Lung microvascular endothelial cell (primary cell): ENCODE measurements around the gene ONECUT1. TPM values are rescaled to one million over a fixed set of nuclear protein-coding genes. Genes with fewer than 3 reads are reported as not detected.

Experiments
- DNase-seq, 2 donors: peaks; one replicate each; pipeline versions ENCODE4 v3.0.0 to v3.0.0-alpha.2; 2010; ENCODE audit warnings: low read depth in 2 of 2
- total RNA-seq: library from RNA; depleted of rRNA; stranded (reverse); fragments of >200 nt; gene quantifications from 2 replicates; pipeline ENCODE4 v1.2.1, GENCODE V29; 2014

The ONECUT1 gene
- total RNA-seq, 1 donor from 2014 or later, result not detected

DNA sequence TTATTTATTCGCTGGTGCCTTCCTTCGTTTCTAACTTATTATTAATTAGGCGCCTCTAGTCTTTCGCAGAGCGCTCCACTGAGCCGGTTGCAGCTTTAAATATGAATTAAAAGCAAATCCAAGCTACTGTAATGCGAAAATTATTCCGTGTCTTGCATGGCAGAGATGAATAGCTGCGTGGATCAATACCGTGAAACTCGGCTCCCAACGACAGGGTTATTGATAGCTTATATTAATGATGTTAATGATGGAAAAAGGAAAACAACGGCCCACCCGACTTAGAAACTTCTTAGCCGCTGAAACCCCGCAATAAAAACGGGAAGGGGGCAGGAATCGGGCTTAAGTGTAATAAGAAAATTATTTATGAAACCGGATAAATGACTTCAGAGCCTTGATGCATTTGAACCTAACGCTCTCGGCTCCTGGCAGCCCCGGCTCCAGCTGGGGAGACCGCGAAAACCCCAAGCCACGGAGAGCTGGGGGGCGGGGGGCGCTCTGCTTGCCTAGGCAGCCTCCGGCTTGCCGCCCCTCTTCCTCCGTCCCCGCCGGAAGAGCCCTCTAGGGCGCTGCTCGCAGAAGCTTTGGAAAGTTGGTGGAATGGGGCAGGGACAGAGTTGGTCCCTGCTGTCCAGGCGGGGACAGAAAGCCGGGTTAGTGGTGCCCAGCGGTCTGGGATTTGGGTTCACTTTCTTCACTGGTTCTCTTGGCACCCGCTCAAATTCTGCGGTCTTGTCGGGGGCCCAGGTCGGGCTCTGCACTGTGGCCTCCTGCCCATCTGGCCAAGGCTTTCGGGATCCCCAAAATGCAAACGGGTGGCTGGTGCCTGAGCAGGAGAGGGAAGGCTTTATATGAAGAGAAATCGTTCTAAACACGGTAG is 7.7 kb upstream of the ONECUT1 start:
- DNase-seq, result no peak

DNA sequence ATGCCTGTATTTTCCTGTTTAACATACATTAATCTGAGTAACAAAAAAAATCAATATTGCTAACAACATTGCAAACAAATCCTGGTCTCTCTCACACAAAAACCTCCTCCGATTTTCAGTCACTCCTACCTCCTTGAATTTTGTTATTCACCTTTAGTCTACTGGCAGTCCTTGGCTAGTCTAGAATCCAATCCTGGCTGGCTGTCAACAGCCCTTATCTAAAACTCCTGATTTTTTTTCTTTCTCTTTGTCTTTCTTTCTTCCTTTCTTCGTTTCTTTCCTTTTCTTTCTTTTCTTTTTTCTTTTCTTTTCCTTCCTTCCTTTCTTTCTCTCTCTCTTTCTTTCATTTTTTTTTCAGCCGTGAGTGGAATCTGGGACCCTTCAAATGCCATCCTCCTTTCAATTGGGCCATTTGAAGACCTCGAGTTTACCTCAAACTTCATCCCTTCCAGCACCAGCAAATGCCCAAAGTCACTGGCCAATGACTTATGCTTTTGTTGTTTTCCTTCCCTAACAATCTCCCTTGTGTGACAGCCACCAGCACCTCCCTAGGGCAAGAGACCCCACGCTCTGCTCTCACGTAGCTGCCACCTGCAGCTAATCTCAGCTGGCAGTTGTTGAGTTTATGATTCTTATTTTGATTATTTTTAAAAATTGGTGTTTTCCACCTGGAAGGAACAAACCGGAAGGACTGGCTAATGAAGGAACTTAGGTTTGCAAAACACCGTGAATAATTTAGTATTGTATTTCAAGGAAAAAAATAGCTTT is 6.8 kb upstream of the ONECUT1 start:
- no peak for DNase-seq

DNA sequence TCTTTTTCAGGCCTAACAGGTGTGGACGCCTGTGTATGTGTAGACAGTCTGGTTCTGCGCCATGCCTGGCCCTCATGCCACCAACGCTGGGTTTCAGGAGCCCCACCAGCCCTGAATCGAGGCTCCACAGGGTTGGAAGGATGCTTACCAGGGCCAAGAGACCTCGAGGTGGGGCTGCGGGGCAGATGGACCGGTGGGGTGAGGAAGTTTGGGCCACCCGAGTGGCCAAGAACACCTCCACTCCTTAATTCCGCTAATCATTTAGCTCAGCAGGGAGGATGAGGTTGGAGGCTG is 6.0 kb upstream of the ONECUT1 start:
- DNase-seq, result no peak

DNA sequence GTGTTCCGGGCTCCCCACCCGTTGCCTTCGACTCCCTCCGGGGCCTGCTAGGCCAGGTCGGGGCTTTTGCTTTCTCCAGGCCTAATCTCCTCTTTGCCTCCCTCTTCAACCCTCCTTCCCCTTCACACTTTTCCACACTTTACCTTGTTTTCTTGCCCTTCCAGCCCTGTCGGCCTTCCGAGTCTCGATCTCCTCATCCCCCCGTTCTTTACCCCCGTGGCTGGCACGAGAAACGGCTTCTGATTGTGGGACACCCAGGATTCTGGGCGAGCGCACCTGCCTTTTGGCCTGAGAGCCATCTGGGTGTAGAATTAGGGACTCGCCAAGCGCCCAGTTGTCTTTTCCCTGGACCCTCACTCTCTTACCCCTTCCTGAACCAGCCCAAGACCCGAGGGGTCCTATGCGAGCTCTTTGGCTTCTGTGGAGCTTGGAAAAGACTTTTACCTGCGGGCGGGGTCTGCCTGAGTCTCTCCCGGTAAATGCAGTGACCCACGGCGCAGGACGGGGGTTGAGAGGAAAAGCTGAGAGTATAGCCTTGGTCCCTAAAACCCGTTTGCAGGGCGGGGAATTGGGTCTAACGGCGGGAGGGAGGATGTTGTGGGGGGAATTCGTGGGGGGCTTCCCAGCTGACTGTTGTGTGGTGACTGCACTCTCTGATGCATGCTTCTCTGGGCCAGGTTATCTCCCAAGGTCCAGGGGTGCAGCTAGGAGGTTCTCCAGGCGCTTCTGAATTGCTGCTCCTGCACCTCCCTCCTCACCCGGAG is 5.5 kb upstream of the ONECUT1 start:
- no peak for DNase-seq

- DNase-seq, result no peak
Observed at GRCh38 chr15:52794665-52795463, 4.7 kb upstream of the ONECUT1 start.

- DNase-seq, result no peak
Observed at GRCh38 chr15:52791776-52792175, 1.6 kb upstream of the ONECUT1 start.

- DNase-seq, result no peak
Observed at GRCh38 chr15:52790941-52791751, 1.0 kb upstream of the ONECUT1 start.

DNA sequence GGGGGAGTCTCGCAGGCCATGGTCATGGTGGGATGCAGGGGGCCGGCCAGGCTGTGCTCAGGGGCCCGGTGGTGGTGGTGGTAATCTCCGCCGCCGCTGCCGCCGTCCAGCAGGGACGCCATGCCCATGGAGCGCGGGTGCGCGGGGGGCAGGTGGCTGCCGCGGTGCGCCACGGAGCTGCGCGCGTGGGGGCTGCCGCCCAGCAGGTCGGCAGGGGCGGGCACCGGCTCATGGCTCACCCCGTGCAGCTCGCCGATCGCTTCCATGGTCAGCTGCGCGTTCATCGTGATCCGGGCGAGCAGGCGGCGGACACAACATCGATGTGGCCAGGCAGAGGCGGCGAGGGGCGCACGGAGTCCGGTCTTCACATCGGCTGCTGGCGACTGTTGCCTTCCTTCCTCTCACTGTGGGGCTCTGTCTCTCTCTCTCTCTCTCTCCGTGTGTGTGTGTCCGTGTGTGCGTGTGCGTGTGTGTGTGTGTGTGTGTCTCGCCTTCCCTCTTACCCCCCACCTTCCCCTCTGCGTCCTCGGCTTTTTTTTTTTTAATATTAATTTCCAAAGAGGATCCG is 451 bp downstream of the ONECUT1 start:
- DNase-seq, result peak; percentile 15 to 42

- DNase-seq, result no peak
Observed at GRCh38 chr15:52789008-52789600, 1.0 kb downstream of the ONECUT1 start.

DNA sequence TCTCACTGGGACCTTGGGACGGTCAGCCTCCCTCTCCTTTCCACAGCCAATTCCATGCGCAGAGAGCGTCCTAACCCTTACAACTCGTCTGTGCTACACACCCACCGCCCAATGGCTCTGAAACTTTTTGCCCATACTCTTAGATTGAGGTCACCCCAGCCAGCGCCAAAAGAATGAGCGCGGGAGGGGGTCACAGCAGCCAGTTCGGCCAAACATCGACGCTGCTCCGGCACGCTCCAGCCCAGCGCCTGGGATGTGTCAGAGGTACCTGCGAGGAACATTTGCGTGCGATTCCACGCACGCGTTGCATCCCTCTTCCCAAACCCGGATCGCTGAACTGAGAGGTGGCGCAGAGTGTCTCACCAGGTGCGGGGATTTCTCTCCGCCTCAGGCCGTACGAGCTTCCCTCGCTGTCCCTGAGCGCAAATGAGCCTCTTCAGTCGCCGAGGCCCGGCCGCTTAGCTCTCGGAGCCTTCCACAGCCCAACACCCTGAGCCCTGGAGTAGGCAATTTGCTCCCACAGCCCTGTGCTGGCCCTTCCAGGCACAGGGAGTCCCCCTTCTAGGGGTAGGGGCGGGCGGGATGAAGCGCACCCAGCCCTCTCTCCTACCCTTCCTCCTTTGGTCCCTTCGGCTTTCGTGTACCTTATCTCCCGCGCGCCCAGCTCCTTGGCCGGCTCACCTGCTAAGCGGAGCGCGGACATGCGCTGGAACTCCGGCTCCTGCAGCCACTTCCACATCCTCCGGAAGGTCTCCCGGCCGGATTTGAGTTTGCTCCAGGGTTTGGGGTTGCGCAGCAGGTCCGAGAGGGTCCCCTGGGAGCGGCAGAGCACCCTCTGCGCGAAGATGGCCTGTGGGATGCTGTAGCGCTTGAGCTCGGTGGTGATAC is 1.8 kb downstream of the ONECUT1 start:
- DNase-seq, result no peak

GRCh38 chr15:52787549-52788098 is 2.5 kb downstream of the ONECUT1 start:
- no peak for DNase-seq

GRCh38 chr15:52787123-52787503 is 3.0 kb downstream of the ONECUT1 start:
- no peak for DNase-seq

DNA sequence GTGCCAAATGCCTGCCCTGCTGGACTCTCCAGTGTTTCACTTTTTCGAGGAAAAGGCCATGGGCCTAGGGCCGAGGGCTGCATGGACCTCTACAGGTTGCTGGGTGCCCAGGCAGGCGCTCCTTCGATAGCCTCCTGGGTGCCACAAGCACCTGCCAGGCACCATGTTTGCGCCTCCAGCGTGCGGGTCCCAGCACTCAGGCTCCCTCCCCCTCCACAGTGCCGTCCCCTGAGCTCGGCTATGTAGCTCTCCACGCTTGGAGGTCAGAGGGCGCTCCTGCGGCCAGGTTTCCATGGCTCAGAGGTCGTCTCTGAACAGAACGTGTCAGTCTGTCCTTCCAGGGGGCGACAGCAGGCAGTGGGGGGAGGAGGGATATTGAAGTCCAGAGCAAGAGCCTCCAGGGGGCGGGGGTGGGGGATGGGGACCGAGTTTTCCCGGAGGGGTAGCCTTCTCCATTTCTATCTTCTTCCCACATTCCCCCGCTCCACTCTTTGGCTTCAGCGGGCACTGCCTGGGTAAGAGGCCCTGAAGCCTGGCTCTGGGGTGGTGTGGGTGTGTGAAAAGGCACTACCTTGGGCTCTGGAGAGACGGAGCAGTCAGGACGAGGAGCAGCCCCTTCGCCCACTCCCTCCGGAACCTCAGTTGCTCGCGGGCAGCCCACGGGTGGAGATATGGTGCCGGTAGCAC is 3.6 kb downstream of the ONECUT1 start:
- no peak for DNase-seq

- DNase-seq, result no peak
Observed at GRCh38 chr15:52785672-52786406, 4.3 kb downstream of the ONECUT1 start.

DNA sequence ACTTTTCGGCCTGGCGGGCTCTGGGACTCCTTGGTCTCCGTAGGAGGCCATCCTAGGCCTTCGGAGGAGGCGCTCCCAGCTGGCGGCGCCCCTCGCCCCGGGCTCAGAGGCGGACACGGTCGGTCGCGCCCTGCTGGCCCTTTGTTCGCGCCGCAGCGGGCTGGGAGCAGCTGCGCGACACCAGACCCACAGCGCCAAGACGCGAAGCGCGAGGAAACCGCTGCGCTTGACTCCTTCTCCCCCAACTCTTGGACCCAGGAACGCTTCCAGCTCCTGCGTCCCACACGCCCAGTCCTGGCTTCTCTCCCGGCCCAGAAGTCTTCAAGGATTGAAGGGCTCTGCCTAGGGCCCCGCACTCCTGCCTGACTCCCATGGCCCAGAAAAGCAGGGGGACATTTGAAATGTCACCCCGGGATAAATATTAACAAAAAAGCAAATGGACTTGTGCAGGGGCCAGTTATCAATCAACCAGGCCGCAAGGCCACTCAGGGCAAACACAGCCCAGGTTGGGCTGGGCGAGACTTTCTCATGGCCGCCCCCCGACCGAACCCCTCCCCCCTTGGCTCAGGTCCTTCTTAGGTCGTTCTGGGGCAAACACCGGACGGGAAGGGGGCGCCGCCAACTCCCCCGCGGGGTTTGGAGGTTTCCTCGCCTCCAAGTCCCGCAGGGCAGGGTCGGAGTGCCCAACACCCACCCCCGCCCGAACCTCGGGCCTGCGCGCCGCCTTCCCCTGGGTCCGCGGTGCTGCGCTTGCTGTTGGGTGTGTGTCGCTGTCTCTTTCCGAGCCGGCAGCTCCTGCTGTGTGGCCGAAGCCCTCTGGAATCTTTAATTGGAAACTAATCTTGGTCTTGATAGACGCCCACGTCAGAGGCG is 5.1 kb downstream of the ONECUT1 start:
- no peak for DNase-seq
